GM12873 (cell line): ENCODE measurements around the gene PCCB.

ENCODE experiments used
- TF ChIP-seq, protein P1 (sequence below): IDR thresholded peaks from 2 replicates; pipeline ENCODE4 v1.5.1; 2012; ENCODE audit warnings: low read depth, mild to moderate bottlenecking, moderate library complexity, low read length, control low read depth; ENCODE audit not compliant: insufficient read depth; ENCODE audit errors: missing control alignments

PCCB gene

GRCh38 chr3:136281966-136282520 lies 31.9 kb downstream of the PCCB start:
- TF ChIP-seq, protein P1, sequence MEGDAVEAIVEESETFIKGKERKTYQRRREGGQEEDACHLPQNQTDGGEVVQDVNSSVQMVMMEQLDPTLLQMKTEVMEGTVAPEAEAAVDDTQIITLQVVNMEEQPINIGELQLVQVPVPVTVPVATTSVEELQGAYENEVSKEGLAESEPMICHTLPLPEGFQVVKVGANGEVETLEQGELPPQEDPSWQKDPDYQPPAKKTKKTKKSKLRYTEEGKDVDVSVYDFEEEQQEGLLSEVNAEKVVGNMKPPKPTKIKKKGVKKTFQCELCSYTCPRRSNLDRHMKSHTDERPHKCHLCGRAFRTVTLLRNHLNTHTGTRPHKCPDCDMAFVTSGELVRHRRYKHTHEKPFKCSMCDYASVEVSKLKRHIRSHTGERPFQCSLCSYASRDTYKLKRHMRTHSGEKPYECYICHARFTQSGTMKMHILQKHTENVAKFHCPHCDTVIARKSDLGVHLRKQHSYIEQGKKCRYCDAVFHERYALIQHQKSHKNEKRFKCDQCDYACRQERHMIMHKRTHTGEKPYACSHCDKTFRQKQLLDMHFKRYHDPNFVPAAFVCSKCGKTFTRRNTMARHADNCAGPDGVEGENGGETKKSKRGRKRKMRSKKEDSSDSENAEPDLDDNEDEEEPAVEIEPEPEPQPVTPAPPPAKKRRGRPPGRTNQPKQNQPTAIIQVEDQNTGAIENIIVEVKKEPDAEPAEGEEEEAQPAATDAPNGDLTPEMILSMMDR, result no peak

DNA sequence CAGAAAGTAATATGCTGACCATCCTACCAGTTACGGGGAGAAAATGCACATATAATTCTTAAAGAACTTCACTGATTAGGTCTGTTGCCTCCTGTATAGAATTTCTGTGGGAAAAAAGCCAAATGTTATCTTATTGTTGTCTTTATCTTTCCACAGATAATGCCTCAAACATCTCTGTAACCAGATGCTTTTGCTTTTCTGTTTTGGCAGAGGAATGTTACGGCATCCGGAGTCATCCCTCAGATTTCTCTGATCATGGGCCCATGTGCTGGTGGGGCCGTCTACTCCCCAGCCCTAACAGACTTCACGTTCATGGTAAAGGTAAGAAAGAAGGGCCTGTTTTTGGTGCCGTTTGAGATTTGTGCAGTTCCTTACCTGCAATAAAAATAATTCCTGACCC lies 33.5 kb downstream of the PCCB start:
- TF ChIP-seq, protein P1, result no peak

DNA sequence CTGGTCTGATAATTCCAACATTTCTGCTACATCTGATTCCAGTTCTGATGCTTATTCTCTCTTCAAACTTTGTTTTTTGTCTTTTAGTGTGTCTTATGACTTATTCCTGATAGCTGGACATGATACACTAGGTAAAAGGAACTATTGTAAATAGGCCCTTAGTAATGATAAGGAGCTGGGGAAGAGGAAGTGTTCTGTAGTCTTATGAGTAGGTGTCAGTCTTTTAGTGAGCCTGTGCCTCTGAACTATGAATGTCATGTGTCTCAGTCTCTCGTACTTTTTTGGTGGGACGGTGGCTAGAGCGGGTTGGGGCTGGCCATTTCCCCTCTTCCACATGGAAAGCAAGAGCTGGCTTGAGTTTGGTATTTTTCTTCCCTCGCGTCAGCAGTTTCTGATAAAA lies 41.2 kb downstream of the PCCB start:
- TF ChIP-seq, protein P1, result no peak

DNA sequence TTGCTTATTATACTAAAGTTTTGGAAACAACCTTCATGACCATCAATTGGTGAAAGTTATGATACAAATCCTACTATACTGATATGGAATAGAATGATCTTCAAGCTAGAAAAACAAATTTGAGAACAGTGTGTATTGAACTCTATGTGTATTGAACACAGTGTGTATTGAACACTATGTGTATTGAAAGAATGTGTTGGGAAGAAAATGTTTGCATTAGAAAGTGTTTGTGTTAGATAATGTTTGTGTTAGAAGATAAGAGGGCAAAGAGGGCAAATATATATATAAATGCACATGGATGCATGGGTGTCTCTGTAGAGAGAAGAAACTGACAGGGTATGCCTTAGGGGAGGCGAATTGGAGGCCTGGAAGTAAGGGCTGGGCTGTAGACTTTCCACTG lies 42.4 kb downstream of the PCCB start:
- TF ChIP-seq, protein P1, result no peak

DNA sequence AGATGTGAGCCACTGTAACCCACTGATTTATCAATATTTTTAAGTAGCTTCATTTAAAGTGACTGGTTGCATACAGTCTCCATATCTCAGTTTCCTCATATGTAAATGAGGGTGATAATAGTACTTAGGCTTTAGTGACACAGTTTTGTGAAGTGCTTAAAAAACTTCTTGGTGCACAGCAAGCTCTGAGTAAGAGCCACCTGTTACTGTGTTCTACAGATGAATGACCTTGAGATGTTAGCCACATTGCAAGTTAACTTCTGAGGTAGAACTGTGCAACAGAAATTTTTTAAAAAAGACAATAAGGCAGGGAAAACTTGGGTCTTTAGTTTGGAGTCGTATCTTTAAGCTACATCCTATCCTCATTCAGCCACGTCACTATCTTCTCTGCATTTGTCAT lies 43.1 kb downstream of the PCCB start:
- TF ChIP-seq, protein P1, result no peak

GRCh38 chr3:136294176-136294575 lies 44.0 kb downstream of the PCCB start:
- TF ChIP-seq, protein P1, result no peak

DNA sequence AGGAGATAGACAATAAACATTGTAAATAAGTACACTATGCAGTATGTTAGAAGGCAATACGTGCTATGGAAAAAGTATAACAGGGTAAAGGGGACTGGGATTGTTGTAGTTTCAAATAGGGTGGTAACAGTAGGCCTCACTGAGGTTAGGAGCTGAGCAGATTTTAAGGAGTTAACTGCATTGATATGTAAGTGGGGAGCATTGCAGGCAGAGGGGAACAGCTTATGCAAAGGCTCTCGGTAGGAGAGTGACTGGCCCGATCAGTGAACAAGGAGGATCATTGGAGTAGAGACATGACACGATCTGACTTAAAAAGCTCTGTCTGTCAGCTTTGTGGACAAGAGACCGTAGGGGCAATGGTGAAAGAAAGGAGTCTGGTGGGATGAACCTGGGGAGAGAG lies 46.8 kb downstream of the PCCB start:
- TF ChIP-seq, protein P1, result no peak

DNA sequence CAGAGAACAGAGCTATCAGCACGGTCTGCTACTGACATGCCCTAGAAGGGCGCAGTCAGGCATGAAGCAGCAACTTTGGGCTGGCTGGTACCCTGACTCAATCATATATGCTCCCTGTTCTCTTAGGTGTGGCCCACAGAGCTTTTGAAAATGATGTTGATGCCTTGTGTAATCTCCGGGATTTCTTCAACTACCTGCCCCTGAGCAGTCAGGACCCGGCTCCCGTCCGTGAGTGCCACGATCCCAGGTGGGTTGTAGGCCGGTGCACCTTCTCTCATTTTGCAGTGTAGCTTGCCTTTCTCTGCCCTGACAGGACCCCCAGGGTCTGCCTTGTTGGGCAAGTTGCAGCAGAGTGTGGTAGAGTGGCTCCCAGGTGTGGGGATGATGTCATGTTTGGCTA lies 47.7 kb downstream of the PCCB start:
- TF ChIP-seq, protein P1, result no peak
